HG03159 (cell line): Measurements from ENCODE around the gene NCKAP5.
"Not testable (repeated sequence)": the region's sequence is repeated elsewhere in the genome, so short reads cannot be mapped to it uniquely, and the experiment has no call there.

Experiments used
- ATAC-seq: cut with Tn5 transposase; IDR thresholded peaks from one replicate; pipeline ENCODE4 v1.9.1; 2021; ENCODE audit warnings: mild to moderate bottlenecking, moderate library complexity; ENCODE audit not compliant: unreplicated experiment

The NCKAP5 gene

GRCh38 chr2:133525090-133525489, 43.2 kb downstream of the NCKAP5 start:
- no peak for ATAC-seq

- no peak for ATAC-seq
These were observed 44.9 kb downstream of the NCKAP5 start for GRCh38 chr2:133523406-133523805.

- no peak for ATAC-seq
These were observed 46.1 kb downstream of the NCKAP5 start for GRCh38 chr2:133522204-133522603.

DNA sequence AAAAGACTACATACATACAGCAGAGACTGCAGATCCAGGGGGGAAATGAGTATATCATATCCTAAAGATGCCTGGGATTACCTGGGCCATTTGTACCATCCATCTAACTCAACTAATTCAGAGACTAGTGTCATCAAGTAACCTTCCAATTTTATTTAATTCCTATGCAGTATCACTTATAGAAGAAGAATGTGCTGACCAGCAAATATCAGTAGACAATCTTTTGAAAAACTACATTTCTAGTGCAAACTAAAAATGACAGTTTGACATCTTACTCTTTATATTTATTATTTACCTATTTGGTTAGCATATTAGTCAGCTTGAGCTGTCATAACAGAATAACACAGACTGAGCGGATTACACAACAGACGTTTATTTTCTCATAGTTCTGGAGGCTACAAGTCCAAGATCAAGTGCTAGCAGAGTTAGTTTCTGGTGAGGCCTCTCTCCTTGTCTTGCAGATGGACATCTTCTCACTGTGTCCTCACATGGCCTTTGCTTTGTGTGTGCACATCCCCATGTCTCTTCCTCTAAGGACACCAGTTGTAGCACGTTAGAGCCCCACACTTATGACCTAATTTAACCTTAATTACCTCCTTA, 47.0 kb downstream of the NCKAP5 start:
- ATAC-seq: no peak

DNA sequence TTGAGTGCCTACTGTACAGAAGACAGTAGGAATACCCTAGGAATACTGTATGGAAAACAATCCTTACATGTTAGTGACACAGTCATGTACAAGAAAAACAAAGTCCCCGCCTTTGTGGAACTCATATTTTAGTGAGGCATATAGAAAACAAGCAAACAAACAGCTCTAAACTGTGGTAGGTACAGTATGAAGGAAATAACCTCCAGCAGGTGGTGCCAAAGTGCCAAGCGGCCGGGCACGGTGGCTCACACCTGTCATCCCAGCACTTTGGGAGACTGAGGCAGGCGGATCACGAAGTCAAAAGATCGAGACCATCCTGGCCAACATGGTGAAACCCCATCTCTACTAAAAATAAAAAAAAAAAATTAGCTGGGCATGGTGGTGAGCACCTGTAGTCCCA, 48.6 kb downstream of the NCKAP5 start:
- ATAC-seq: not testable (repeated sequence)

- no peak for ATAC-seq
These were observed 49.4 kb downstream of the NCKAP5 start for GRCh38 chr2:133518700-133519344.

GRCh38 chr2:133517876-133518275, 50.4 kb downstream of the NCKAP5 start:
- ATAC-seq: no peak

- ATAC-seq: no peak
These were observed 51.7 kb downstream of the NCKAP5 start for GRCh38 chr2:133516405-133517026.

GRCh38 chr2:133515271-133515670, 53.0 kb downstream of the NCKAP5 start:
- no peak for ATAC-seq

GRCh38 chr2:133513893-133514292, 54.4 kb downstream of the NCKAP5 start:
- no peak for ATAC-seq

- no peak for ATAC-seq
These were observed 56.1 kb downstream of the NCKAP5 start for GRCh38 chr2:133512121-133512520.

- no peak for ATAC-seq
These were observed 56.6 kb downstream of the NCKAP5 start for GRCh38 chr2:133511679-133512078.

- ATAC-seq: no peak
These were observed 58.5 kb downstream of the NCKAP5 start for GRCh38 chr2:133509777-133510176.

- no peak for ATAC-seq
These were observed 59.6 kb downstream of the NCKAP5 start for GRCh38 chr2:133508546-133509165.

DNA sequence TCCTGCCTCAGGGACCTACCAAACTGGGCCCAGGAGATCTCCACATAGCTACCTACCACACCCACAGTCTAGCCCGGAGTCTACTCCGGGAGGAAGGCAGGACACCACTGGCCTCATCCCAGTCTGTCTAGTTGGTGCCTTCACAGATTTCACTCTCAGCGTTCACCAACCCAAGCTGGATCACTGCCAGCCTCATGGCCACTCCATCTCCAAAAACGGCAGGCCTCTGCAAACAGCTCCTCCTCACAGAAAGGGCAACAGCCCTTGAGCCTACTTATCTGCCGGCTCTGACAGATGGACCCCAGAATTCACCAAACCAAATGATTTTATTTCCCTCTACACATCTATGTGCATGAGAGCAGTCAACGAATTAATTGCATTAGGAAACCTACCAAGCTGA, 61.3 kb downstream of the NCKAP5 start:
- ATAC-seq: no peak

GRCh38 chr2:133504566-133505505, 63.4 kb downstream of the NCKAP5 start:
- ATAC-seq: no peak

- no peak for ATAC-seq
These were observed 64.3 kb downstream of the NCKAP5 start for GRCh38 chr2:133503927-133504326.

DNA sequence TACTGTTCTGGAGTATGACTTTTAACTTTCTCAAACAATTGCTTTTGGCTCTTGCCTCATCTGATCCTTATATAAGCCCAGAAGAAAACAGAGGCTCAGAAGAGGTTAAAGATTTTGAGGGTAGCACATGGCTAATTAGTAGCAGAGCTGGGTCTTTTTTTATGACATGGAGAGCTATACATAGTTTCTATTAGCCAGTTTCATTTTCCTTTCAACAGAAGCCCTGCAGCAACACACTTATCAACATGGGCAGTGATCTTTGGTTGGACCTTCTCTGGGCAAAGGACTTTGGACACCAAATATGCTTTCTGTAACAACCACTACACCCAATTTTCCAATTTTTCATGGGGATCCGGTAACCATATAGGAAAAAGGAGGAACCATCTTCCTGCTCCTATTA, 64.9 kb downstream of the NCKAP5 start:
- peak; percentile 81 for ATAC-seq

DNA sequence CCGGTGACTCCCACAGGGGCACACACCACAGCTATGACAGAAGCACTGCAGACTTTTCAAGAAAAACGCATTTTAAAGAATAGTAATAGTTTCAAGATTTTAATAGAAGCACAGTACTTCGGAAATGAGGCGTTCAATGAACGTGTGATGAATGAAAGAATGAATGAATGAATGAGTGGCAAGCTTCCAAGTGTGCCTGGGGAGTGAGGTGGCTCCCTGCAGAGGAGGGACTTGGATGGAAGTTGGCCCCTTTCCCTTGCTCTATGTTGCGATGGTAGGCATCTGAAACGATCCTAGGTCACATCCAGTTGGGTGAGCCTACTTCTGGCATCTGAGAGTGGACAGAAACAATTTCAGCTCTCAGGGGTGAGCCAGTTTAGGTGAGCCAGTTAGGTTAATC, 65.6 kb downstream of the NCKAP5 start:
- ATAC-seq: no peak

GRCh38 chr2:133500917-133501316, 67.3 kb downstream of the NCKAP5 start:
- ATAC-seq: no peak
